Measurements from ENCODE around the gene U2AF1. TPM values are rescaled to one million over a fixed set of nuclear protein-coding genes. Genes with fewer than 3 reads are reported as not detected.
"Not testable (repeated sequence)": the region's sequence is repeated elsewhere in the genome, so short reads cannot be mapped to it uniquely, and the experiment has no call there.

The U2AF1 gene
- total RNA-seq, 1 donor: 32.4 TPM

DNA sequence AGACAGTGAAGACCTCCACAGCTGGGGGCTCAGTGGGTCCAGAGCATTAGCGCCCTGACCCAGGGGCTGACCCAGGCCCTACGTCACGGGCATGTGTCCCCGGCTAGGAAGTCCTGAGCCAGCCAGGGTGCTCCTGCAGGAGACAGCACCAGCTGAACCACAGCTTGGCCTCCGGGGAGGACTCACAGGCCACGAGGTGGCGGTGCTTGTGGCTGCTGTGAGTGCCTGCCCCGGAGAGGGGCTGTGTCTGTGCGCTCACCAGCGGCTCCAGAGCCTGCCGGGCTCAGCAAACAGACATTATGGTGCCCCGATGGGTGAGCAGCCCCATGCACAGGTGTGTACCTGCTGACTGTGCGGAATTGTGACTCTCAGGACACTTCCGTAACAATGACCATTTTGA, 62.8 kb downstream of the U2AF1 start:
- not testable (repeated sequence) for H3K4me3 ChIP-seq (ENCODE audit: low read depth, low read length); DNase-seq (ENCODE audit: low read depth)

DNA sequence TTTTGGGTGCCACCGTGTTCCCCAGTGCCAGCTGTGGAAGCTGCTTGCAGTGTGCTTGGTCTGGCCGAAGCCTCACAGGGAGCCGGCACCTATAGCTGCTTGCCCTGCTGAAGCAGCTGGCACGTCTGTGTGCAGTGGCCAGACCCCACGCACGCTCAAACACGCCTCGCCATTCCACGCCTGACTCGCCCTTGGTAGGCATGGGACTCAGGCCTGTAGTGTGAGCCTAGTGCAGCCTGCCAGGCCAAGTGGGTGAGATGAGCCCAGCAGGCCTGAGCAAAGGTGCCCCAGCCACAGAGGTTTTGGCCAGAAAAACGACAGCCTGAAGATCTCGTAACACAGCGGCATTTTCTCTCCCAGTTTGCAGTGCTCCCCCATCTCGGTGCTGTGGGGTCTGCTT, 64.1 kb downstream of the U2AF1 start:
- DNase-seq (ENCODE audit: low read depth); H3K4me3 ChIP-seq (ENCODE audit: low read depth, low read length): not testable (repeated sequence)

Other genes starting within 250 kb of the U2AF1 start
- 14.2 and 15.1 TPM in 2 replicates for gene WDR4, start 228.0 kb downstream of the U2AF1 start, total RNA-seq
- gene NDUFV3, start 214.3 kb downstream of the U2AF1 start, total RNA-seq: 44.0 and 61.8 TPM in 2 replicates
- under 0.01 TPM in 1 of 2 replicates, not detected in the other for gene ERVH48-1, start 181.9 kb downstream of the U2AF1 start, total RNA-seq
- gene PKNOX1, start 133.0 kb downstream of the U2AF1 start, total RNA-seq: 12.2 and 16.8 TPM in 2 replicates
- 44.5 and 92.4 TPM in 2 replicates for gene CBS, start 31.7 kb downstream of the U2AF1 start, total RNA-seq
- gene CRYAA, start 61.4 kb upstream of the U2AF1 start, total RNA-seq: not detected in 2 replicates